Ishikawa (cell line): Measurements from ENCODE around the gene SLC18A2.

Experiments
- CREB1 ChIP-seq: IDR thresholded peaks from 2 replicates; pipeline ENCODE4 v1.6.1; 2012; ENCODE audit warnings: low read depth
- EGR1 ChIP-seq: IDR thresholded peaks from 2 replicates; pipeline ENCODE4 v1.6.1; 2012
- EP300 ChIP-seq: IDR thresholded peaks from 2 replicates; pipeline ENCODE4 v1.6.1; 2012; ENCODE audit warnings: borderline replicate concordance
- FOXM1 ChIP-seq: IDR thresholded peaks from 2 replicates; pipeline ENCODE4 v1.6.1; 2012; ENCODE audit warnings: low read depth, borderline replicate concordance
- RAD21 ChIP-seq: IDR thresholded peaks from 2 replicates; pipeline ENCODE4 v1.6.1; 2012; ENCODE audit warnings: low read depth
- TAF1 ChIP-seq: IDR thresholded peaks from 2 replicates; pipeline ENCODE4 v1.6.1; 2012; ENCODE audit warnings: low read depth, mild to moderate bottlenecking
- TF ChIP-seq, protein P1 (sequence below): IDR thresholded peaks from 2 replicates; pipeline ENCODE4 v1.6.1; 2012
- TF ChIP-seq, protein P2 (sequence below): IDR thresholded peaks from 2 replicates; pipeline ENCODE4 v1.6.1; 2012; ENCODE audit warnings: low read depth, mild to moderate bottlenecking

- TF ChIP-seq TAF1: no peak
- TF ChIP-seq EP300: no peak
- no peak for TF ChIP-seq FOXM1
- no peak for TF ChIP-seq CREB1
- TF ChIP-seq, protein P1, sequence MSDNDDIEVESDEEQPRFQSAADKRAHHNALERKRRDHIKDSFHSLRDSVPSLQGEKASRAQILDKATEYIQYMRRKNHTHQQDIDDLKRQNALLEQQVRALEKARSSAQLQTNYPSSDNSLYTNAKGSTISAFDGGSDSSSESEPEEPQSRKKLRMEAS: no peak
- TF ChIP-seq RAD21: no peak
- TF ChIP-seq, protein P2, sequence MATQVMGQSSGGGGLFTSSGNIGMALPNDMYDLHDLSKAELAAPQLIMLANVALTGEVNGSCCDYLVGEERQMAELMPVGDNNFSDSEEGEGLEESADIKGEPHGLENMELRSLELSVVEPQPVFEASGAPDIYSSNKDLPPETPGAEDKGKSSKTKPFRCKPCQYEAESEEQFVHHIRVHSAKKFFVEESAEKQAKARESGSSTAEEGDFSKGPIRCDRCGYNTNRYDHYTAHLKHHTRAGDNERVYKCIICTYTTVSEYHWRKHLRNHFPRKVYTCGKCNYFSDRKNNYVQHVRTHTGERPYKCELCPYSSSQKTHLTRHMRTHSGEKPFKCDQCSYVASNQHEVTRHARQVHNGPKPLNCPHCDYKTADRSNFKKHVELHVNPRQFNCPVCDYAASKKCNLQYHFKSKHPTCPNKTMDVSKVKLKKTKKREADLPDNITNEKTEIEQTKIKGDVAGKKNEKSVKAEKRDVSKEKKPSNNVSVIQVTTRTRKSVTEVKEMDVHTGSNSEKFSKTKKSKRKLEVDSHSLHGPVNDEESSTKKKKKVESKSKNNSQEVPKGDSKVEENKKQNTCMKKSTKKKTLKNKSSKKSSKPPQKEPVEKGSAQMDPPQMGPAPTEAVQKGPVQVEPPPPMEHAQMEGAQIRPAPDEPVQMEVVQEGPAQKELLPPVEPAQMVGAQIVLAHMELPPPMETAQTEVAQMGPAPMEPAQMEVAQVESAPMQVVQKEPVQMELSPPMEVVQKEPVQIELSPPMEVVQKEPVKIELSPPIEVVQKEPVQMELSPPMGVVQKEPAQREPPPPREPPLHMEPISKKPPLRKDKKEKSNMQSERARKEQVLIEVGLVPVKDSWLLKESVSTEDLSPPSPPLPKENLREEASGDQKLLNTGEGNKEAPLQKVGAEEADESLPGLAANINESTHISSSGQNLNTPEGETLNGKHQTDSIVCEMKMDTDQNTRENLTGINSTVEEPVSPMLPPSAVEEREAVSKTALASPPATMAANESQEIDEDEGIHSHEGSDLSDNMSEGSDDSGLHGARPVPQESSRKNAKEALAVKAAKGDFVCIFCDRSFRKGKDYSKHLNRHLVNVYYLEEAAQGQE: no peak
- no peak for TF ChIP-seq EGR1
Measured at GRCh38 chr10:117215079-117215478, 25.8 kb upstream of the SLC18A2 start.
